Measurements from ENCODE around the gene IL36A. TPM values are rescaled to one million over a fixed set of nuclear protein-coding genes. Genes with fewer than 3 reads are reported as not detected.
A peak's percentile ranks its signal among the peaks of the same experiment; 100 is the strongest.

IL36A gene
- total and polyA plus RNA-seq, 9 of the 15 experiments (the other 6 are each of a cell fraction or from before 2014, with no cell fraction given): not detected

DNA sequence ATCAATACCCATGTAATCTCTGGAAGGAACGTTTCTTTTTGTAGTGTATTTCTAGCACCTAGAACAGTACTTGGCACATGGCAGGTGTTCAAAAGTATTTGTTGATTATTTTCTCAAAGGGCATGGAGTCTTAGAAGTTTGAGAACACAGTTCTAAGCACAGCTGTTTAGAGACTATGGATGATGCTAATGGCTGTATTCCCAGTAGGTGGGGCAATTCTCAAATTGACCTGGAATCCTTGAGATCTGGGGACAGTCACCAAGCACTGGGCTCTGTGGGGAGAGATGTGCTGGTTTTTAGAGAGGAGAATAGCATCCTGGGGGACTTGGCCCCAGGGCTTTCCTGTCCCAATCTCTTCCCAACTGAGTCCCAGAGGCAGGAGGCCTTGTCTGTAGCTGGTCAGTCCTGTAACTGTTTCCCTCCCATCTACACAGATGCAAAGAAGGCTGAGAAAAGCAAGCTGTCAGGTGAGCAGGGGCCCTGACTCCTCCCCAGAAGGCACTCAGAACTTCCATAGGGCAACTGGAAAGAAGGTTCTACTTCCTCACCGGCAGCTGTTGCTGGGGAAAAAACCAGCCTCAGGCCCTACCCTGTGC is 44.9 kb upstream of the IL36A start:
- POLR2A ChIA-PET: interaction anchor here (1.5 kb wide), 1 partner anchor 10 kb away, joined by 4 read pairs; no protein-coding TSS in a partner anchor
- no peak overlapping the region for H2AFZ ChIP-seq (ENCODE audit: low read depth, low read length)
- DNase-seq (ENCODE audit: extremely low read depth in 1 of 4, low spot score in 3 of 4): peak in 2 of 4 experiments; percentile 18 to 31
- H3K36me3 ChIP-seq (ENCODE audit: control insufficient read depth, insufficient read depth, low read length): no peaks in the 10 kb centered on the region
- H3K79me2 ChIP-seq (ENCODE audit: control insufficient read depth, insufficient read depth, low read length): no peaks in the 10 kb centered on the region
- intact Hi-C loops (cut with micrococcal nuclease): no loop called here
- no peaks in the 10 kb centered on the region for H3K9me3 ChIP-seq (replicated peaks; ENCODE audit: control insufficient read depth, insufficient read depth, low read depth, low read length)
- H3K9me1 ChIP-seq (ENCODE audit: control insufficient read depth, insufficient read depth, low read length): no peaks in the 10 kb centered on the region
- in situ Hi-C loops (cut with MboI): no loop called here
- CTCF ChIA-PET (ENCODE audit: low intra/inter-chr PET ratio): no interaction called here
- H3K4me1 ChIP-seq (replicated peaks in 1 of 2; ENCODE audit: control insufficient read depth in 2 of 2, insufficient read depth in 2 of 2, low read length in 2 of 2): no peaks in the 10 kb centered on the region; a peak in 1 of 5 replicates
- no TSS peak for BruUV-seq (replicated peaks)
- 0 out of 2 replicates have a peak, but pooled peaks cover 3% of the 10 kb centered on the region for H4K20me1 ChIP-seq (replicated peaks; ENCODE audit: control insufficient read depth, insufficient read depth, low read length)
- peaks cover 15 to 27% of the 10 kb centered on the region in 2 experiments; a peak in 4 of 5 replicates for H3K27me3 ChIP-seq (ENCODE audit: control insufficient read depth in 2 of 2, insufficient read depth in 2 of 2, low read length in 2 of 2)
- 0% methylated on average over 2 of the region's 2 CpGs for WGBS (ENCODE audit: insufficient coverage, low coverage, missing lambda C conversion rate)
- FAIRE-seq: peak; percentile 32
- H3K27ac ChIP-seq (ENCODE audit: extremely low read depth, low read depth, low read length): no peak overlapping the region
- ATAC-seq: peak; percentile 65
- no peak overlapping the region for H3K4me2 ChIP-seq (ENCODE audit: insufficient read depth, low read length)
- H3K4me3 ChIP-seq: no peak overlapping the region
- no peak overlapping the region for H3K9ac ChIP-seq (ENCODE audit: insufficient read depth in 1 of 2, low read depth in 2 of 2, low read length in 2 of 2)
- TF ChIP-seq ZNF224 (CRISPR knock-in tag; IDR thresholded peaks at IDR 0.05) (no peak), NFATC3 (IDR thresholded peaks at IDR 0.05) (no peak), TRIM24 (IDR thresholded peaks at IDR 0.05) (no peak), NR2C1 (IDR thresholded peaks at IDR 0.05) (no peak), NR2C1 (tag; IDR thresholded peaks at IDR 0.05) (no peak), PTRF (tag; IDR thresholded peaks at IDR 0.05) (no peak), ELF4 (CRISPR knock-in tag; IDR thresholded peaks at IDR 0.05) (no peak), DNMT1 (IDR thresholded peaks at IDR 0.05) (no peak)
- TF ChIP-seq, protein P1, sequence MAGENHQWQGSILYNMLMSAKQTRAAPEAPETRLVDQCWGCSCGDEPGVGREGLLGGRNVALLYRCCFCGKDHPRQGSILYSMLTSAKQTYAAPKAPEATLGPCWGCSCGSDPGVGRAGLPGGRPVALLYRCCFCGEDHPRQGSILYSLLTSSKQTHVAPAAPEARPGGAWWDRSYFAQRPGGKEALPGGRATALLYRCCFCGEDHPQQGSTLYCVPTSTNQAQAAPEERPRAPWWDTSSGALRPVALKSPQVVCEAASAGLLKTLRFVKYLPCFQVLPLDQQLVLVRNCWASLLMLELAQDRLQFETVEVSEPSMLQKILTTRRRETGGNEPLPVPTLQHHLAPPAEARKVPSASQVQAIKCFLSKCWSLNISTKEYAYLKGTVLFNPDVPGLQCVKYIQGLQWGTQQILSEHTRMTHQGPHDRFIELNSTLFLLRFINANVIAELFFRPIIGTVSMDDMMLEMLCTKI (IDR thresholded peaks at IDR 0.05; ENCODE audit: partially characterized antibody): no peak
- TF ChIP-seq, protein P2, sequence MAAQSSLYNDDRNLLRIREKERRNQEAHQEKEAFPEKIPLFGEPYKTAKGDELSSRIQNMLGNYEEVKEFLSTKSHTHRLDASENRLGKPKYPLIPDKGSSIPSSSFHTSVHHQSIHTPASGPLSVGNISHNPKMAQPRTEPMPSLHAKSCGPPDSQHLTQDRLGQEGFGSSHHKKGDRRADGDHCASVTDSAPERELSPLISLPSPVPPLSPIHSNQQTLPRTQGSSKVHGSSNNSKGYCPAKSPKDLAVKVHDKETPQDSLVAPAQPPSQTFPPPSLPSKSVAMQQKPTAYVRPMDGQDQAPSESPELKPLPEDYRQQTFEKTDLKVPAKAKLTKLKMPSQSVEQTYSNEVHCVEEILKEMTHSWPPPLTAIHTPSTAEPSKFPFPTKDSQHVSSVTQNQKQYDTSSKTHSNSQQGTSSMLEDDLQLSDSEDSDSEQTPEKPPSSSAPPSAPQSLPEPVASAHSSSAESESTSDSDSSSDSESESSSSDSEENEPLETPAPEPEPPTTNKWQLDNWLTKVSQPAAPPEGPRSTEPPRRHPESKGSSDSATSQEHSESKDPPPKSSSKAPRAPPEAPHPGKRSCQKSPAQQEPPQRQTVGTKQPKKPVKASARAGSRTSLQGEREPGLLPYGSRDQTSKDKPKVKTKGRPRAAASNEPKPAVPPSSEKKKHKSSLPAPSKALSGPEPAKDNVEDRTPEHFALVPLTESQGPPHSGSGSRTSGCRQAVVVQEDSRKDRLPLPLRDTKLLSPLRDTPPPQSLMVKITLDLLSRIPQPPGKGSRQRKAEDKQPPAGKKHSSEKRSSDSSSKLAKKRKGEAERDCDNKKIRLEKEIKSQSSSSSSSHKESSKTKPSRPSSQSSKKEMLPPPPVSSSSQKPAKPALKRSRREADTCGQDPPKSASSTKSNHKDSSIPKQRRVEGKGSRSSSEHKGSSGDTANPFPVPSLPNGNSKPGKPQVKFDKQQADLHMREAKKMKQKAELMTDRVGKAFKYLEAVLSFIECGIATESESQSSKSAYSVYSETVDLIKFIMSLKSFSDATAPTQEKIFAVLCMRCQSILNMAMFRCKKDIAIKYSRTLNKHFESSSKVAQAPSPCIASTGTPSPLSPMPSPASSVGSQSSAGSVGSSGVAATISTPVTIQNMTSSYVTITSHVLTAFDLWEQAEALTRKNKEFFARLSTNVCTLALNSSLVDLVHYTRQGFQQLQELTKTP (IDR thresholded peaks at IDR 0.05; ENCODE audit: low read depth in 1 of 2, partially characterized antibody in 2 of 2): no peak
- TF ChIP-seq, protein P3, sequence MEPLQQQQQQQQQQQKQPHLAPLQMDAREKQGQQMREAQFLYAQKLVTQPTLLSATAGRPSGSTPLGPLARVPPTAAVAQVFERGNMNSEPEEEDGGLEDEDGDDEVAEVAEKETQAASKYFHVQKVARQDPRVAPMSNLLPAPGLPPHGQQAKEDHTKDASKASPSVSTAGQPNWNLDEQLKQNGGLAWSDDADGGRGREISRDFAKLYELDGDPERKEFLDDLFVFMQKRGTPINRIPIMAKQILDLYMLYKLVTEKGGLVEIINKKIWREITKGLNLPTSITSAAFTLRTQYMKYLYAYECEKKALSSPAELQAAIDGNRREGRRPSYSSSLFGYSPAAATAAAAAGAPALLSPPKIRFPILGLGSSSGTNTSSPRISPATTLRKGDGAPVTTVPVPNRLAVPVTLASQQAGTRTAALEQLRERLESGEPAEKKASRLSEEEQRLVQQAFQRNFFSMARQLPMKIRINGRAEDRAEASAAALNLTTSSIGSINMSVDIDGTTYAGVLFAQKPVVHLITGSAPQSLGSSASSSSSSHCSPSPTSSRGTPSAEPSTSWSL (CRISPR knock-in tag; IDR thresholded peaks at IDR 0.05; ENCODE audit: borderline replicate concordance): no peak
- TF ChIP-seq, protein P4, sequence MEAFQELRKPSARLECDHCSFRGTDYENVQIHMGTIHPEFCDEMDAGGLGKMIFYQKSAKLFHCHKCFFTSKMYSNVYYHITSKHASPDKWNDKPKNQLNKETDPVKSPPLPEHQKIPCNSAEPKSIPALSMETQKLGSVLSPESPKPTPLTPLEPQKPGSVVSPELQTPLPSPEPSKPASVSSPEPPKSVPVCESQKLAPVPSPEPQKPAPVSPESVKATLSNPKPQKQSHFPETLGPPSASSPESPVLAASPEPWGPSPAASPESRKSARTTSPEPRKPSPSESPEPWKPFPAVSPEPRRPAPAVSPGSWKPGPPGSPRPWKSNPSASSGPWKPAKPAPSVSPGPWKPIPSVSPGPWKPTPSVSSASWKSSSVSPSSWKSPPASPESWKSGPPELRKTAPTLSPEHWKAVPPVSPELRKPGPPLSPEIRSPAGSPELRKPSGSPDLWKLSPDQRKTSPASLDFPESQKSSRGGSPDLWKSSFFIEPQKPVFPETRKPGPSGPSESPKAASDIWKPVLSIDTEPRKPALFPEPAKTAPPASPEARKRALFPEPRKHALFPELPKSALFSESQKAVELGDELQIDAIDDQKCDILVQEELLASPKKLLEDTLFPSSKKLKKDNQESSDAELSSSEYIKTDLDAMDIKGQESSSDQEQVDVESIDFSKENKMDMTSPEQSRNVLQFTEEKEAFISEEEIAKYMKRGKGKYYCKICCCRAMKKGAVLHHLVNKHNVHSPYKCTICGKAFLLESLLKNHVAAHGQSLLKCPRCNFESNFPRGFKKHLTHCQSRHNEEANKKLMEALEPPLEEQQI (IDR thresholded peaks at IDR 0.05): no peak
